ENCODE data around the gene SLC24A4. TPM values are rescaled to one million over a fixed set of nuclear protein-coding genes. Genes with fewer than 3 reads are reported as not detected.
A peak's percentile ranks its signal among the peaks of the same experiment; 100 is the strongest.

The SLC24A4 gene
- total and polyA plus RNA-seq, 4 donors = 0.47 to 2.4 (median 1.0) TPM

GRCh38 chr14:92493024-92493423 is 170.1 kb downstream of the SLC24A4 start:
- no peak overlapping the region for H3K4me3 ChIP-seq
- H3K9me3 ChIP-seq (ENCODE audit: control insufficient read depth in 4 of 4, insufficient read depth in 3 of 4, low read length in 3 of 4) = no peaks in the 10 kb centered on the region
- no peak overlapping the region for H3K9ac ChIP-seq (ENCODE audit: insufficient read depth in 1 of 2, low read length in 2 of 2)
- no peak overlapping the region for H3K27ac ChIP-seq (ENCODE audit: low read depth in 1 of 2, low read length in 1 of 2)
- peaks cover 0 to 17% (median 2%) of the 10 kb centered on the region in 5 donors for H3K4me1 ChIP-seq (ENCODE audit: control insufficient read depth in 5 of 5, insufficient read depth in 5 of 5, low read length in 5 of 5)
- no peaks in the 10 kb centered on the region for H3K27me3 ChIP-seq (ENCODE audit: control insufficient read depth in 3 of 3, insufficient read depth in 3 of 3, low read length in 2 of 3)
- no peak for DNase-seq
- WGBS, 2 donors = 72 to 83% methylated on average over 10 of the region's 10 CpGs
- no peak for ATAC-seq (ENCODE audit: insufficient read depth, low FRiP score)
- no peaks in the 10 kb centered on the region for H3K36me3 ChIP-seq (ENCODE audit: control insufficient read depth in 4 of 4, insufficient read depth in 4 of 4, low read length in 4 of 4)
- TF ChIP-seq CTCF (IDR thresholded peaks at IDR 0.05; ENCODE audit: control extremely low read depth, extremely low read depth) = no peak

GRCh38 chr14:92493492-92493891 is 170.5 kb downstream of the SLC24A4 start:
- Histone ChIP-seq H3K9me3 (ENCODE audit: control insufficient read depth in 4 of 4, insufficient read depth in 3 of 4, low read length in 3 of 4) (no peaks in the 10 kb centered on the region), H3K27me3 (ENCODE audit: control insufficient read depth in 3 of 3, insufficient read depth in 3 of 3, low read length in 2 of 3) (no peaks in the 10 kb centered on the region), H3K9ac (ENCODE audit: insufficient read depth in 1 of 2, low read length in 2 of 2) (no peak overlapping the region), H3K4me1 (ENCODE audit: control insufficient read depth in 5 of 5, insufficient read depth in 5 of 5, low read length in 5 of 5) (peaks cover 0 to 17% (median 2%) of the 10 kb centered on the region in 5 donors), H3K36me3 (ENCODE audit: control insufficient read depth in 4 of 4, insufficient read depth in 4 of 4, low read length in 4 of 4) (no peaks in the 10 kb centered on the region), H3K27ac (ENCODE audit: low read depth in 1 of 2, low read length in 1 of 2) (no peak overlapping the region), H3K4me3 (no peak overlapping the region)
- DNase-seq = no peak
- TF ChIP-seq CTCF (IDR thresholded peaks at IDR 0.05; ENCODE audit: control extremely low read depth, extremely low read depth) = no peak
- WGBS, 2 donors = 87 to 90% methylated on average over 16 of the region's 16 CpGs
- no peak for ATAC-seq (ENCODE audit: insufficient read depth, low FRiP score)

GRCh38 chr14:92494512-92494911 is 171.5 kb downstream of the SLC24A4 start:
- ATAC-seq (ENCODE audit: insufficient read depth, low FRiP score) = no peak
- TF ChIP-seq CTCF (IDR thresholded peaks at IDR 0.05; ENCODE audit: control extremely low read depth, extremely low read depth) = no peak

GRCh38 chr14:92495027-92495426 is 172.1 kb downstream of the SLC24A4 start:
- Histone ChIP-seq H3K4me3 (no peak overlapping the region), H3K27ac (ENCODE audit: low read depth in 1 of 2, low read length in 1 of 2) (no peak overlapping the region), H3K4me1 (ENCODE audit: control insufficient read depth in 5 of 5, insufficient read depth in 5 of 5, low read length in 5 of 5) (peaks cover 0 to 7% (median 0%) of the 10 kb centered on the region in 5 donors), H3K27me3 (ENCODE audit: control insufficient read depth in 3 of 3, insufficient read depth in 3 of 3, low read length in 2 of 3) (no peaks in the 10 kb centered on the region), H3K9ac (ENCODE audit: insufficient read depth in 1 of 2, low read length in 2 of 2) (no peak overlapping the region), H3K36me3 (ENCODE audit: control insufficient read depth in 4 of 4, insufficient read depth in 4 of 4, low read length in 4 of 4) (no peaks in the 10 kb centered on the region), H3K9me3 (ENCODE audit: control insufficient read depth in 4 of 4, insufficient read depth in 3 of 4, low read length in 3 of 4) (no peaks in the 10 kb centered on the region)
- DNase-seq (no peak), ATAC-seq (ENCODE audit: insufficient read depth, low FRiP score) (peak; percentile 36)
- WGBS, 2 donors = 29 to 63% methylated on average over 6 of the region's 6 CpGs
- no peak for TF ChIP-seq CTCF (IDR thresholded peaks at IDR 0.05; ENCODE audit: control extremely low read depth, extremely low read depth)

More at GRCh38 chr14:92494512-92494911, 171.5 kb downstream of the SLC24A4 start:
- no peak overlapping the region for H3K27ac ChIP-seq (ENCODE audit: low read depth in 1 of 2, low read length in 1 of 2)
- no peaks in the 10 kb centered on the region for H3K36me3 ChIP-seq (ENCODE audit: control insufficient read depth in 4 of 4, insufficient read depth in 4 of 4, low read length in 4 of 4)
- H3K4me1 ChIP-seq (ENCODE audit: control insufficient read depth in 5 of 5, insufficient read depth in 5 of 5, low read length in 5 of 5) = peaks cover 0 to 12% (median 0%) of the 10 kb centered on the region in 5 donors
- no peak overlapping the region for H3K4me3 ChIP-seq
- no peak for DNase-seq
- H3K9me3 ChIP-seq (ENCODE audit: control insufficient read depth in 4 of 4, insufficient read depth in 3 of 4, low read length in 3 of 4) = no peaks in the 10 kb centered on the region
- H3K9ac ChIP-seq (ENCODE audit: insufficient read depth in 1 of 2, low read length in 2 of 2) = no peak overlapping the region
- H3K27me3 ChIP-seq (ENCODE audit: control insufficient read depth in 3 of 3, insufficient read depth in 3 of 3, low read length in 2 of 3) = no peaks in the 10 kb centered on the region
- 61 to 77% methylated on average over 4 of the region's 4 CpGs for WGBS, 2 donors

All from lung (tissue), 12 donors.